ENCODE results near the gene PTCD2.
"Not testable (repeated sequence)": the region's sequence is repeated elsewhere in the genome, so short reads cannot be mapped to it uniquely, and the experiment has no call there.

Gene PTCD2

GRCh38 chr5:72298136-72298535 lies 22.0 kb upstream of the PTCD2 start:
- DNase-seq: not testable (repeated sequence)

- peak; percentile 21 for DNase-seq
Observed at GRCh38 chr5:72298711-72299110, 21.5 kb upstream of the PTCD2 start.

- DNase-seq: no peak
Observed at GRCh38 chr5:72300590-72301339, 19.4 kb upstream of the PTCD2 start.

- DNase-seq: no peak
Observed at GRCh38 chr5:72301557-72301956, 18.6 kb upstream of the PTCD2 start.

GRCh38 chr5:72302171-72302570 lies 18.0 kb upstream of the PTCD2 start:
- no peak for DNase-seq

GRCh38 chr5:72305194-72306142 lies 14.7 kb upstream of the PTCD2 start:
- no peak for DNase-seq

- DNase-seq: no peak
Observed at GRCh38 chr5:72307573-72307967, 12.6 kb upstream of the PTCD2 start.

- DNase-seq: peak; percentile 98
Observed at GRCh38 chr5:72307968-72308852, 12.0 kb upstream of the PTCD2 start.

GRCh38 chr5:72308853-72309191 lies 11.4 kb upstream of the PTCD2 start:
- DNase-seq: no peak

- DNase-seq: no peak
Observed at GRCh38 chr5:72313141-72313540, 7.0 kb upstream of the PTCD2 start.

GRCh38 chr5:72314571-72315172 lies 5.5 kb upstream of the PTCD2 start:
- DNase-seq: peak; percentile 41

- DNase-seq: not testable (repeated sequence)
Observed at GRCh38 chr5:72319435-72319975, 668 bp upstream of the PTCD2 start.

GRCh38 chr5:72324189-72324825 lies 4.1 kb downstream of the PTCD2 start:
- no peak for DNase-seq

GRCh38 chr5:72325566-72326305 lies 5.6 kb downstream of the PTCD2 start:
- DNase-seq: no peak

GRCh38 chr5:72326306-72326649 lies 6.1 kb downstream of the PTCD2 start:
- no peak for DNase-seq

- DNase-seq: peak; percentile 95
Observed at GRCh38 chr5:72328172-72328571, 8.0 kb downstream of the PTCD2 start.

GRCh38 chr5:72330712-72331111 lies 10.5 kb downstream of the PTCD2 start:
- DNase-seq: no peak

- no peak for DNase-seq
Observed at GRCh38 chr5:72337159-72337558, 17.0 kb downstream of the PTCD2 start.

GRCh38 chr5:72338689-72339209 lies 18.6 kb downstream of the PTCD2 start:
- no peak for DNase-seq

- DNase-seq: no peak
Observed at GRCh38 chr5:72346398-72346797, 26.2 kb downstream of the PTCD2 start.

GRCh38 chr5:72347801-72348308 lies 27.7 kb downstream of the PTCD2 start:
- no peak for DNase-seq

Data from NCI-H2029 (cell line).